WTC11 (cell line): ENCODE measurements around the gene ABLIM2. TPM values are rescaled to one million over a fixed set of nuclear protein-coding genes. Genes with fewer than 3 reads are reported as not detected.

Experiments used
- ATAC-seq: fragments of 200-7000 bp; cut with Tn5 transposase; 2 replicates; pipeline ENCODE4 v1.10.0; 2021; ENCODE audit warnings: mild to moderate bottlenecking, moderate library complexity
- CTCF ChIA-PET: fragments of 300-600 bp; sonication (Branson Sonifier 250); formaldehyde crosslinking; loops from one replicate; lab custom pipeline; 2021; ENCODE audit warnings: antibody characterized with exemption; lab: Charles Lee
- POLR2A ChIA-PET: fragments of 350-600 bp; sonication (Branson Sonifier 250); formaldehyde crosslinking; loops from one replicate; lab custom pipeline; 2021; ENCODE audit warnings: antibody characterized with exemption; lab: Charles Lee
- DNase-seq: peaks from one replicate; pipeline ENCODE4 v3.0.0; 2021; ENCODE audit warnings: low spot score
- H3K27ac Mint-ChIP-seq: 2 replicates; pipeline ENCODE4 v1.8.0; 2021; ENCODE audit warnings: mixed read lengths
- H3K27me3 Mint-ChIP-seq: 2 replicates; pipeline ENCODE4 v1.8.0; 2021; ENCODE audit warnings: low read depth, mild to moderate bottlenecking, moderate library complexity, mixed read lengths
- H3K36me3 Mint-ChIP-seq: 2 replicates; pipeline ENCODE4 v1.8.0; 2021; ENCODE audit warnings: mixed read lengths
- H3K4me1 Mint-ChIP-seq: 2 replicates; pipeline ENCODE4 v1.8.0; 2022; ENCODE audit warnings: mixed read lengths
- H3K4me3 Mint-ChIP-seq: 2 replicates; pipeline ENCODE4 v1.8.0; 2021; ENCODE audit warnings: mild to moderate bottlenecking, moderate library complexity, mixed read lengths
- H3K9me3 Mint-ChIP-seq: 2 replicates; pipeline ENCODE4 v1.8.0; 2021; ENCODE audit warnings: mixed read lengths
- ETV6 ChIP-seq: sonication (generic); formaldehyde crosslinking; IDR thresholded peaks from 2 replicates; pipeline ENCODE4 v1.8.1; 2022; ENCODE audit warnings: mild to moderate bottlenecking, missing genetic modification reagents
- FOXJ3 ChIP-seq: sonication (generic); formaldehyde crosslinking; IDR thresholded peaks from 2 replicates; pipeline ENCODE4 v1.9.0; 2021; ENCODE audit warnings: missing genetic modification reagents, mild to moderate bottlenecking, borderline replicate concordance
- HMGA2 ChIP-seq: fragments of 250-450 bp; sonication (Bioruptor Pico); IDR thresholded peaks from 2 replicates; pipeline ENCODE4 v1.4.0; 2021; ENCODE audit warnings: mild to moderate bottlenecking, moderate library complexity
- JUN ChIP-seq: sonication (generic); formaldehyde crosslinking; IDR thresholded peaks from 2 replicates; pipeline ENCODE4 v1.8.0; 2023; ENCODE audit warnings: mild to moderate bottlenecking, missing genetic modification reagents
- MYBL2 ChIP-seq: sonication (generic); formaldehyde crosslinking; IDR thresholded peaks from 2 replicates; pipeline ENCODE4 v1.8.1; 2023; ENCODE audit warnings: mild to moderate bottlenecking, moderate library complexity, missing genetic modification reagents
- NR2C2 ChIP-seq: sonication (generic); formaldehyde crosslinking; IDR thresholded peaks from 2 replicates; pipeline ENCODE4 v1.8.0; 2022; ENCODE audit warnings: mild to moderate bottlenecking, missing genetic modification reagents
- NR3C1 ChIP-seq: sonication (generic); formaldehyde crosslinking; conservative IDR thresholded peaks from 2 replicates; pipeline ENCODE4 v1.8.1; 2023; ENCODE audit warnings: low read depth, mild to moderate bottlenecking, missing genetic modification reagents
- RORB ChIP-seq: fragments of 250-450 bp; sonication (Bioruptor Pico); IDR thresholded peaks from 2 replicates; pipeline ENCODE4 v1.9.0; 2021; ENCODE audit warnings: mild to moderate bottlenecking
- TP53 ChIP-seq: sonication (generic); formaldehyde crosslinking; IDR thresholded peaks from 2 replicates; pipeline ENCODE4 v1.8.1; 2023; ENCODE audit warnings: mild to moderate bottlenecking, missing genetic modification reagents
- ZBTB21 ChIP-seq: sonication (generic); formaldehyde crosslinking; IDR thresholded peaks from 2 replicates; pipeline ENCODE4 v1.8.1; 2023; ENCODE audit warnings: mild to moderate bottlenecking, missing genetic modification reagents, borderline replicate concordance
- ZNF396 ChIP-seq: fragments of 250-450 bp; sonication (Bioruptor Pico); IDR thresholded peaks from 2 replicates; pipeline ENCODE4 v1.8.0; 2021; ENCODE audit warnings: mild to moderate bottlenecking, moderate library complexity, borderline replicate concordance
- total RNA-seq: library from RNA; stranded (reverse); gene quantifications from 3 replicates; pipeline ENCODE4 v1.2.3, GENCODE V29; 2021
- TF ChIP-seq, protein P1 (sequence below): sonication (generic); formaldehyde crosslinking; IDR thresholded peaks from 2 replicates; pipeline ENCODE4 v1.8.1; 2022; ENCODE audit warnings: low read depth, mild to moderate bottlenecking, moderate library complexity, missing genetic modification reagents, borderline replicate concordance
- TF ChIP-seq, protein P2 (sequence below): sonication (generic); formaldehyde crosslinking; IDR thresholded peaks from 2 replicates; pipeline ENCODE4 v1.8.1; 2022; ENCODE audit warnings: mild to moderate bottlenecking, missing genetic modification reagents, moderate library complexity, borderline replicate concordance
- TF ChIP-seq, protein P3 (sequence below): fragments of 250-450 bp; sonication (Bioruptor Pico); IDR thresholded peaks from 2 replicates; pipeline ENCODE4 v2.1.2; 2022; ENCODE audit warnings: mild to moderate bottlenecking, moderate library complexity
- TF ChIP-seq, protein P4 (sequence below): sonication (generic); formaldehyde crosslinking; IDR thresholded peaks from 2 replicates; pipeline ENCODE4 v1.8.1; 2023; ENCODE audit warnings: mild to moderate bottlenecking, missing genetic modification reagents, moderate library complexity
- TF ChIP-seq, protein P5 (sequence below): fragments of 200-600 bp; IDR thresholded peaks from 2 replicates; pipeline ENCODE4 v1.8.0; 2022; ENCODE audit warnings: antibody characterized with exemption
- TF ChIP-seq, protein P6 (sequence below): sonication (generic); formaldehyde crosslinking; conservative IDR thresholded peaks from 2 replicates; pipeline ENCODE4 v1.8.1; 2023; ENCODE audit warnings: mild to moderate bottlenecking, low read depth, missing genetic modification reagents, moderate library complexity
- TF ChIP-seq, protein P7 (sequence below): sonication (generic); formaldehyde crosslinking; IDR thresholded peaks from 2 replicates; pipeline ENCODE4 v1.8.1; 2022; ENCODE audit warnings: low read depth, missing genetic modification reagents, borderline replicate concordance

The ABLIM2 gene
- total RNA-seq, 1 experiment from 2014 or later: 2.6 TPM

DNA sequence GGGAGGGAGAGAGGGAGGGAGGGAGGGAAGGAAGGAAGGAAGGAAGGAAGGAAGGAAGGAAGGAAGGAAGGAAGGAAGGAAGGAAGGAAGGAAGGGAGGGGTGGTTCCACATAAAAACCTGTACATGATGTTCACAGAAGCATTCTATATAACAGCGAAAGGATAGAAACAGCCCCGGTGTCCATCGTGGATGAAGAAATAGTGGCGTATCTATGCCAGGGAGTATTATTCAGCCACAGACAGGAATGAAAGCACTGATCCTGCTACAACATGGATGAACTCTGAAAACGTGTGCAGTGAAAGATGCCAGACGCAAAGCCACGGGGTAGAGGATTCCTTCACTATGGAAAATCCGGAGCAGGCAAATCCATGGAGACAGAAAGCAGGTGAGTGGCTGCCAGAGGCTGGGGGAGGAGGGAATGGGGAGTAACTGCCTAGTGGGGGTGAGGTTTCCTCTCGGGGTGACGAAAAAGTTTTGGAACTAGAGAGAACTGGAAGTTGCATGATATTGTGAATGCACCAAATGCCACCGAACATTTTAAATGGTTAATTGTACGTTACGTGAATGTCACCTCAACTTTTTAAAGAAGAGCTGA is 92.2 kb downstream of the ABLIM2 start:
- POLR2A ChIA-PET: no interaction called here
- no peak overlapping the region for H3K27ac Mint-ChIP-seq

More for the DNA sequence above, 92.2 kb downstream of the ABLIM2 start:
- H3K9me3 Mint-ChIP-seq: peaks cover 23% of the 10 kb centered on the region
- H3K27me3 Mint-ChIP-seq: no peaks in the 10 kb centered on the region
- no peak for ATAC-seq
- DNase-seq: no peak
- no peak overlapping the region for H3K4me3 Mint-ChIP-seq
- H3K4me1 Mint-ChIP-seq: no peaks in the 10 kb centered on the region; the same call in 1 of the 2 replicates
- TF ChIP-seq NR2C2 (CRISPR knock-in tag): no peak
- TF ChIP-seq, protein P1, sequence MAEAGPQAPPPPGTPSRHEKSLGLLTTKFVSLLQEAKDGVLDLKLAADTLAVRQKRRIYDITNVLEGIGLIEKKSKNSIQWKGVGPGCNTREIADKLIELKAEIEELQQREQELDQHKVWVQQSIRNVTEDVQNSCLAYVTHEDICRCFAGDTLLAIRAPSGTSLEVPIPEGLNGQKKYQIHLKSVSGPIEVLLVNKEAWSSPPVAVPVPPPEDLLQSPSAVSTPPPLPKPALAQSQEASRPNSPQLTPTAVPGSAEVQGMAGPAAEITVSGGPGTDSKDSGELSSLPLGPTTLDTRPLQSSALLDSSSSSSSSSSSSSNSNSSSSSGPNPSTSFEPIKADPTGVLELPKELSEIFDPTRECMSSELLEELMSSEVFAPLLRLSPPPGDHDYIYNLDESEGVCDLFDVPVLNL (CRISPR knock-in tag): no peak
- TF ChIP-seq HMGA2 (CRISPR knock-in tag): no peak
- no peak for TF ChIP-seq ZNF396 (CRISPR knock-in tag)
- TF ChIP-seq ZBTB21 (CRISPR knock-in tag): no peak
- no peak for TF ChIP-seq JUN (CRISPR knock-in tag)
- no peak for TF ChIP-seq FOXJ3
- no peak for TF ChIP-seq NR3C1 (CRISPR knock-in tag)
- TF ChIP-seq, protein P2, sequence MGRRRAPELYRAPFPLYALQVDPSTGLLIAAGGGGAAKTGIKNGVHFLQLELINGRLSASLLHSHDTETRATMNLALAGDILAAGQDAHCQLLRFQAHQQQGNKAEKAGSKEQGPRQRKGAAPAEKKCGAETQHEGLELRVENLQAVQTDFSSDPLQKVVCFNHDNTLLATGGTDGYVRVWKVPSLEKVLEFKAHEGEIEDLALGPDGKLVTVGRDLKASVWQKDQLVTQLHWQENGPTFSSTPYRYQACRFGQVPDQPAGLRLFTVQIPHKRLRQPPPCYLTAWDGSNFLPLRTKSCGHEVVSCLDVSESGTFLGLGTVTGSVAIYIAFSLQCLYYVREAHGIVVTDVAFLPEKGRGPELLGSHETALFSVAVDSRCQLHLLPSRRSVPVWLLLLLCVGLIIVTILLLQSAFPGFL (CRISPR knock-in tag): no peak
- TF ChIP-seq, protein P3, sequence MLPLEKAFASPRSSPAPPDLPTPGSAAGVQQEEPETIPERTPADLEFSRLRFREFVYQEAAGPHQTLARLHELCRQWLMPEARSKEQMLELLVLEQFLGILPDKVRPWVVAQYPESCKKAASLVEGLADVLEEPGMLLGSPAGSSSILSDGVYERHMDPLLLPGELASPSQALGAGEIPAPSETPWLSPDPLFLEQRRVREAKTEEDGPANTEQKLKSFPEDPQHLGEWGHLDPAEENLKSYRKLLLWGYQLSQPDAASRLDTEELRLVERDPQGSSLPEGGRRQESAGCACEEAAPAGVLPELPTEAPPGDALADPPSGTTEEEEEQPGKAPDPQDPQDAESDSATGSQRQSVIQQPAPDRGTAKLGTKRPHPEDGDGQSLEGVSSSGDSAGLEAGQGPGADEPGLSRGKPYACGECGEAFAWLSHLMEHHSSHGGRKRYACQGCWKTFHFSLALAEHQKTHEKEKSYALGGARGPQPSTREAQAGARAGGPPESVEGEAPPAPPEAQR (CRISPR knock-in tag): no peak
- TF ChIP-seq, protein P4, sequence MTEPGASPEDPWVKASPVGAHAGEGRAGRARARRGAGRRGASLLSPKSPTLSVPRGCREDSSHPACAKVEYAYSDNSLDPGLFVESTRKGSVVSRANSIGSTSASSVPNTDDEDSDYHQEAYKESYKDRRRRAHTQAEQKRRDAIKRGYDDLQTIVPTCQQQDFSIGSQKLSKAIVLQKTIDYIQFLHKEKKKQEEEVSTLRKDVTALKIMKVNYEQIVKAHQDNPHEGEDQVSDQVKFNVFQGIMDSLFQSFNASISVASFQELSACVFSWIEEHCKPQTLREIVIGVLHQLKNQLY: no peak
- no peak for TF ChIP-seq MYBL2 (CRISPR knock-in tag)
- no peak for TF ChIP-seq TP53
- TF ChIP-seq, protein P5, sequence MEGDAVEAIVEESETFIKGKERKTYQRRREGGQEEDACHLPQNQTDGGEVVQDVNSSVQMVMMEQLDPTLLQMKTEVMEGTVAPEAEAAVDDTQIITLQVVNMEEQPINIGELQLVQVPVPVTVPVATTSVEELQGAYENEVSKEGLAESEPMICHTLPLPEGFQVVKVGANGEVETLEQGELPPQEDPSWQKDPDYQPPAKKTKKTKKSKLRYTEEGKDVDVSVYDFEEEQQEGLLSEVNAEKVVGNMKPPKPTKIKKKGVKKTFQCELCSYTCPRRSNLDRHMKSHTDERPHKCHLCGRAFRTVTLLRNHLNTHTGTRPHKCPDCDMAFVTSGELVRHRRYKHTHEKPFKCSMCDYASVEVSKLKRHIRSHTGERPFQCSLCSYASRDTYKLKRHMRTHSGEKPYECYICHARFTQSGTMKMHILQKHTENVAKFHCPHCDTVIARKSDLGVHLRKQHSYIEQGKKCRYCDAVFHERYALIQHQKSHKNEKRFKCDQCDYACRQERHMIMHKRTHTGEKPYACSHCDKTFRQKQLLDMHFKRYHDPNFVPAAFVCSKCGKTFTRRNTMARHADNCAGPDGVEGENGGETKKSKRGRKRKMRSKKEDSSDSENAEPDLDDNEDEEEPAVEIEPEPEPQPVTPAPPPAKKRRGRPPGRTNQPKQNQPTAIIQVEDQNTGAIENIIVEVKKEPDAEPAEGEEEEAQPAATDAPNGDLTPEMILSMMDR: no peak
- TF ChIP-seq RORB (CRISPR knock-in tag): no peak
- TF ChIP-seq ETV6 (CRISPR knock-in tag): no peak
- TF ChIP-seq, protein P6, sequence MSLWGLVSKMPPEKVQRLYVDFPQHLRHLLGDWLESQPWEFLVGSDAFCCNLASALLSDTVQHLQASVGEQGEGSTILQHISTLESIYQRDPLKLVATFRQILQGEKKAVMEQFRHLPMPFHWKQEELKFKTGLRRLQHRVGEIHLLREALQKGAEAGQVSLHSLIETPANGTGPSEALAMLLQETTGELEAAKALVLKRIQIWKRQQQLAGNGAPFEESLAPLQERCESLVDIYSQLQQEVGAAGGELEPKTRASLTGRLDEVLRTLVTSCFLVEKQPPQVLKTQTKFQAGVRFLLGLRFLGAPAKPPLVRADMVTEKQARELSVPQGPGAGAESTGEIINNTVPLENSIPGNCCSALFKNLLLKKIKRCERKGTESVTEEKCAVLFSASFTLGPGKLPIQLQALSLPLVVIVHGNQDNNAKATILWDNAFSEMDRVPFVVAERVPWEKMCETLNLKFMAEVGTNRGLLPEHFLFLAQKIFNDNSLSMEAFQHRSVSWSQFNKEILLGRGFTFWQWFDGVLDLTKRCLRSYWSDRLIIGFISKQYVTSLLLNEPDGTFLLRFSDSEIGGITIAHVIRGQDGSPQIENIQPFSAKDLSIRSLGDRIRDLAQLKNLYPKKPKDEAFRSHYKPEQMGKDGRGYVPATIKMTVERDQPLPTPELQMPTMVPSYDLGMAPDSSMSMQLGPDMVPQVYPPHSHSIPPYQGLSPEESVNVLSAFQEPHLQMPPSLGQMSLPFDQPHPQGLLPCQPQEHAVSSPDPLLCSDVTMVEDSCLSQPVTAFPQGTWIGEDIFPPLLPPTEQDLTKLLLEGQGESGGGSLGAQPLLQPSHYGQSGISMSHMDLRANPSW (CRISPR knock-in tag): no peak
- TF ChIP-seq, protein P7, sequence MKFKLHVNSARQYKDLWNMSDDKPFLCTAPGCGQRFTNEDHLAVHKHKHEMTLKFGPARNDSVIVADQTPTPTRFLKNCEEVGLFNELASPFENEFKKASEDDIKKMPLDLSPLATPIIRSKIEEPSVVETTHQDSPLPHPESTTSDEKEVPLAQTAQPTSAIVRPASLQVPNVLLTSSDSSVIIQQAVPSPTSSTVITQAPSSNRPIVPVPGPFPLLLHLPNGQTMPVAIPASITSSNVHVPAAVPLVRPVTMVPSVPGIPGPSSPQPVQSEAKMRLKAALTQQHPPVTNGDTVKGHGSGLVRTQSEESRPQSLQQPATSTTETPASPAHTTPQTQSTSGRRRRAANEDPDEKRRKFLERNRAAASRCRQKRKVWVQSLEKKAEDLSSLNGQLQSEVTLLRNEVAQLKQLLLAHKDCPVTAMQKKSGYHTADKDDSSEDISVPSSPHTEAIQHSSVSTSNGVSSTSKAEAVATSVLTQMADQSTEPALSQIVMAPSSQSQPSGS: no peak
- peaks cover 21% of the 10 kb centered on the region for H3K36me3 Mint-ChIP-seq
- CTCF ChIA-PET: no interaction called here
